ENCODE measurements around the gene RANBP1.
"Not testable (repeated sequence)": the region's sequence is repeated elsewhere in the genome, so short reads cannot be mapped to it uniquely, and the experiment has no call there.

RANBP1 gene

DNA sequence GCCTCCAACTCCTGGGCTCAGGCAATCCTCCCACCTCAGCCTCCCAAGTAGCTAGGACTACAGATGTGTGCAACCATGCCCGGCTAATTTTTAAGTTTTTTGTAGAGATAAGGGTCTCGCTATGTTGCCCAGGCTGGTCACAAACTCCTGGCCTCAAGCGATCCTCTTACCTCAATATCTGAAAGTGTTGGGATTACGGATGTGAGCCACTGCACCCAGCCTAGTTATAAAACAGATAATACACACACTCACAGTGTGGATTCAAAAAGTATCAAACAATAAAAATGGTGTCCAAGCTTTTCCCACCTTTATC lies 35.3 kb downstream of the RANBP1 start:
- DNase-seq (ENCODE audit: low read depth in 2 of 2) = no peak

DNA sequence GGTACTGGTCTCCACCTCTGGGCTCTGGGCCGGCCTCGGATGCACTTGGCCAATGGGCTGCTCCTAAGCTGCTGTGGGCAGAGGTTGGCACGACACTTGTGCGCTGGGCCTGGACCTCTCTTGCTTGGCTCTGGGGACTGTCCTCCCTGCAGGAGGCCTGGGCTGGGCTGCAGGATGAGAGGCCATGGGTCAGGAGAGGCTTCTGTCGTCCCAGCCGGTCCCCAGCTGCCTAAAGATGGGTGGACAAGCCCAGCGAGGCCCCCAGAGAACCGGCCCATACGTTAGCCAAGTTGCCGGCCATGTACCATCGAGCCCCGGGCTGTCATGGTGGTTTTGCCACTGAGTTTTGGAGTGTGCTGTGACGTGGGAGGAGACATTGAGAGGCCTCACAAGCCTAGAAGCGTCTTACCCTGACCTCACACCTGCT lies 36.6 kb downstream of the RANBP1 start:
- DNase-seq (ENCODE audit: low read depth in 2 of 2) = no peak

DNA sequence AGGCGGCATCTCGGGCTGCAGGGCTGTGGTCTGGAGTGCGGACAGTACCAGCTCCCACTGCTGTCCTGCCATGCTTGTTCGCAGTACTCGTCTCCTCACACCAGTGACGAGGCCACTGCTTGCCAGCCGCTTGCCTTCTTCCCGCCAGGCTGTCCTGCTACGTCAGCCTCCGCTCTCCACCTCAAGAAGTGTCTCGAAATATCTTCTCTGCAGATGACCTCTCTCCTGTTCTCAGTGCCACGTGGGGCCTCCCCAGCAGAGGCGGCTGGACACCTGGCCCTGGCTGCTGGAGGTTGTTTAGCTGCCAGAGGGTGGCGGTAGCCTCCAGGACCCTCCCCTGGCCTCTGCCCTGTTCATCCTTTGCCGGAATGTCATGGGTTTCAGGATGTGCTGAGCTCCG lies 38.0 kb downstream of the RANBP1 start:
- no peak for DNase-seq (ENCODE audit: low read depth in 2 of 2)

DNA sequence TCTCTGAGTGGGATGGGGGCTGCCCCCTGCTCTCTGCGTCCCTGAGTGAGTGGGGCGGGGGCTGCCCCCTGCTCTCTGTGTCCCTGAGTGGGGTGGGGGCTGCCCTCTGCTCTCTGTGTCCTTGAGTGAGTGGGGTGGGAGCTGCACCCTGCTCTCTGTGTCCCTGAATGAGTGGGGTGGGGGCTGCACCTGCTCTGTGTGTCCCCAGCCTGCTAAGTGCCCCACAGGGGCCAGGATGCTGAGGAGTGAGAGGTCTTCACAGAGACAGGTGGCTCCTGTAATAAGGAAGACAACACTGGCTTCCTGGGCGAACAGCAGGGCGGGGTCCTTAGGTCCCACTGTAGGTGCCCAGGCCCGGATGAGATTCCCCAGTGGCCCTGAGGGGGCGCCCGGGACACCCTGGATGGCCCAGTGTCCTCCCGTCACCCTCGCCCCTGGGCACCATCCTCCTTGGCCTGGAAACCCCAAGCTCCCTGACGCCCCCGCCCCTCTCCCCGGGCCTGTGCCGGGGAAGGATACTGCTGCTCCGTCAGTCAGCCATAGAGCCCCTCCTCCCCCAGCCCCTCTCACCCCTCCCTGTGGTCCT lies 38.8 kb downstream of the RANBP1 start:
- DNase-seq (ENCODE audit: low read depth in 2 of 2) = no peak

DNA sequence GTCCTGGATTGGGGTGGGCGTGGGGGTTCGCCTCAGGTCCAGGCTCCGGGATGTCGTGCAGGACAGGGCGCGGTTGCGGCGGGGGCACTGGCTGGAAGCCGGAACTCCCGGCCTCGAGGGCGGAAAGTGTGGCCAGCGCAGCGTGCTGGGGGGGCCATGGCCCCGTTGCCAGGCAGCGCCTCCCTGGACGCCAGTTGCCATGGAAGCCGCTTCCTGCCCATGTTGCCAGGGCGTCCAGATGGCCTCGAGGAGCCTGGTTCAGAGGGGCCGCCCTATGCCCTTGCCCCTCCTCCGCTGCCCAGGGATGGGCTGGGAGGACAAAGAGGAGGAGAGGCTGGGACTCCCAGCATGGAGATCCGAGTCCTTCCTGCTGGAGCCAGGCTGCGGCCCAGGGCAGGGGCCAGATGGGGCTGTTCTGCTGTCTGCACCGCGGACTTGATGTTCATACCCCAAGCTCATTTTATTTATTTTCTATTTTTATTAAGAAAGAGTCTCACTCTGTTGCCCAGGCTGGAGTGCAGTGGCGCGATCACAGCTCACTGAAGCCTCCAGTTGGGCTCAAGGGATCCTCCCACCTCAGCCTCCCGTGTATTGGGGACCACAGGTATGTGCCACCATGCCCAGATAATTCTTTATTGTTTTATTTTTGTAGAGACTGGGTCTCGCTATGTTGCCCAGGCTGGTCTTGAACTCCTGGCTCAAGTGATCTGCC lies 39.6 kb downstream of the RANBP1 start:
- no peak for DNase-seq (ENCODE audit: low read depth in 2 of 2)

DNA sequence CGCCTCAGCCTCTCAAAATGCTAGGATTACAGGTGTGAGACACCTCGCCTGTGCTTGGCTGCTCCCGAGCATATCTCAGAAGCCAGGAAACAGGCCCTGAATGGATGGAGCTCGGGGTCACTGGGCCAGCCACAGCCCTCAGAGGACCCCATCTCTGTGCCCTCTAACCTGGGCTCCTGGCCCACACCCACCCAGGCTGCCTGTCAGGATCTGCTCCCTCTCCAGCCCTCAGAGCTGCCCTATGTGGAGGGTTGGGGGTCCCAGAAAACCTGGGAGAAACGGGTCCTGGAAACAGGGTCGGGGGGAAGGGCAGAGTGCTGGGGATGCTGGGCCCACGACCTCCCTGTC lies 40.1 kb downstream of the RANBP1 start:
- no peak for DNase-seq (ENCODE audit: low read depth in 2 of 2)

DNA sequence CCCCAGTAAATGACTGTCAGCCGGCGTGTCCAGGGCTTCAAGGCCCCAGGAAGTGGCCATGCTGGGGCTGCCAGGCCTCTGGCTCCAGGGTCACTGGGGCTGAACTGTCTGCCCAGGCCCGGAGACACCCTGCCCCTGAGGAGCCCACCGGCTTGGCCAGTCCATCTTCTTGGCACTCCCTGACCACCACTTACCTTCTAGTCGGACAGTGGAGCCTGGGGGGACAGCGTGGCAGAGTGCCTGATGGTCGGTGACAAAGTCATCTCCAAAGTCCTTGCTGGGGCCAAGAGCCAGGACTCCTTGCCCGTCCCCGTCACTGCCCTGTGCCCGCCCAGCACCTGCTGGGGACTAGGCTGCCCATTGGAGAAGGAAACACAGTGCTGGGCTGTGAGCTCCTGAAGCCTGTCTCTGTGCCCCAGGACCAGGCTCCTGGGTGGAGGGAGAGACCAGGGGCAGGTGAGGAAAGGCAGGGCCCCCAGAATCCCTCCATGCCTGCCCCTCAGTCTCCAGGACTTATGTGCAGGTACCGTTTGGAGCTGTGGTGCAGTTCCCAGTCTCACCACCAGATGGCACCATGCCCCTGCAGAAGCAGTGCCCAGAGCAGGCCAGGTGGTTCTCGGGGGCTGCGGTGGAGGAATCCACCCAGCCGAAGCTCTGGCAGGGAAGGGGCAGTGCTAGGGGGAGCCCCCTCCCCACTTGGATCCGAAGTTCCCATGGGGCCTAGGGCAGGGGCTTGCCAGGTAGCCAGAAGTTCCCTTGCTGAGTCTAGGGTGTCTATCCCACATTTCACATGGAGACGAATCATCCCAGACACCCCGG lies 40.9 kb downstream of the RANBP1 start:
- peak; percentile 71 to 78 for DNase-seq (ENCODE audit: low read depth in 2 of 2)

DNA sequence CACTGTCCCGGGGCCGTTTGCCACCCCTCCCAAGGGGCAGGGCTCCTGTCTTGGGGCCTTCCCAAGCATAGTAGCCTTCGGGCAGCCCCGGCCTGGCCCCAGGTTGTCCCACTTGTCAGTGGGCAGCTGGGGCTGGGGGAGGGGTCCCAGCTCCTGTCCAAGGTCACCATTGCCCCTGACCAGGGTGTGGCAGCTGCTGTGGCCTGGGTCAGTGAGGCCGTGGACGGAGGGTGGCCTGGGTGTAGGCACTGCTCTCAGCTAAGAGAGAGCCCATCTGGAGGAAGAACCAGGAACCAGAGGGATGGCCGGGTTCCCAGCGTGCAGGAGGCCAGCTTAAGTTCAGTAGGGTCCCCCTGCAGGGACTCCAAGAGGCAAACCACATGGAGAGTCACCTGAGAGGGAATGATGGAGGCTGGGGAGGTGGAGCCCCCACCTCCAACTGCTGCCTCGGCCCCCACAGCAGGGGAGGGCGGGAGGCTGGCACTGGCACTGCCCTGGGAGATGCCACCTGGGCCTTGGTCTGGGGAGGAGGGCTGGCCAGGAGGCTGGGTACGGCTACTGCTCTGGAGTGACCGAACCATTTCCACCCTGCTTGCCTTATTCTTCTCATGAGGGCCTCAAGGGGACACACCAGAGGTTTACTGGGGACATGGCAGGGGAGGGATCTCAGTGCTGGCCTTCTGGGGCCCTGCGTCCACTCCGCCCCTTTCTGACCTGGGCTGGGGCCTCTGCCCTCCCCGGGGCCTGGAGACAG lies 41.7 kb downstream of the RANBP1 start:
- no peak for DNase-seq (ENCODE audit: low read depth in 2 of 2)

DNA sequence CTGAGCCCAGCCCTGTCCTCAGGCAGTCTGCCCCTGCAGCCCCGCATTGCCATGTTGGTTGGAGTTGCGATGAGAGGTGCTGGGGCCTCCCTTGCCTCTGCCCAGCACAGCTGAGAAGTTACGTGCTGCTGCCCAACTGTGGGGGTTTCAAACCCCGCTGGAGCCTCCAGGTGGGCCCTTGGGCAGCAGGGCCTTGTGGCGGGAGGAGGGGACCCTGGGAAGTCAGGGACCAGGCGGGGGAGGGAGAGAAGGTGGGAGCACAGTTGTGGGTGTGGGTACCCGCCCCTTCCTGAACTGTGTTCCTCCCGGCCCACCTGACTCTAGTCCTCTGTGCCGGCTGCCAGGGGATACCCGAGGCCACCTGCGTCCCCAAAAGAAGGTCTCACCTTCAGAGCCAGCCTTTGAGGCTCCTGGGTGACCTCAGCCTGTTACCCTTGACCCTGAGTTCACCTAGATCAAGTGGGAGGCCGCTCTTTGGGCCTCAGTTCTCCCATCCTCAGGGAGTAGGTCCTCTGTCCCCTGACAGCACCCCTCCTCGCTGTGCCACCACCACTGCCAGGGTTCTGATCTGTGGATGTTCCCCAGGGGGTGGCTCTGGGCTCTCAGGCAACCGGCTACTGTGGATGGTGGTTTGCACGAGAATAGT lies 42.6 kb downstream of the RANBP1 start:
- DNase-seq (ENCODE audit: low read depth in 2 of 2) = no peak

DNA sequence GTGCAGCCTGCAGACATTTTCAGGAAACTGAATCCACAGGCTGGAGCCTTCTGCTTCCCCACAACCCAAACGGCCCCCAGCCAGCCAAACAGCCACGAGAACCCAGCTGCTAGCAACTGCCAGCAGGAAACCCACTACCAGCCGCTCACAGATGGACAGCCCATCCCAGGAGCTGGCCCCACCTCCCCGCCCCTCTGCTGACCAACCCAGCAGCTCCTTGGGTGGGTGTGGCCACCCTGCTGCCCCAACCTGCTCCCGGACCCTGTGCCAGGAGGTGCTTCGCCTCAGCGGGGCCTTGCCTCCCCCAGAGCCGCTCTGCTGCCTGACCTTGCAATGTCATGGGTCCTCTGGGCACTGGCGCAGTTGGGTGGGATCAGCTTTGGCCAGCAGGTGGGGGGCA lies 43.2 kb downstream of the RANBP1 start:
- DNase-seq (ENCODE audit: low read depth in 2 of 2) = no peak

DNA sequence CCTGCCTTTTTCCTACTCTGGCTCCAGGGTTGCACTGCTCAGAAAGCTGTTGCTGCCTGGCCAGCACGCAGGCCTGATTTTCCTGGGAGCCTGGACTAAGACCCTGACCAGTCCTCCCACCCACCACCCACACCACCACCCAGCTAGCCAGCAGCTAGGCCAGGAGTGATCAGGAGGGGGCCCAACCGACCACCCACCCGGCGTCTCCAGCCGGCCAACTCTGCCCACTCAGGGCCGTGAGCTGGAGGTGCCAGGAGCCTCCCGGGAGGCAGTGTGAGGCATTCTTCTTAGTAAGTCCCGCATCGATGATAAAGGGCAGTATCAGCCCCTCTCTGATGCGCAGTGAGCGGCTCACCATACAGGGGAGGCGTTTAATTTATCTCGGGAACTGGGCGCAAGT lies 43.6 kb downstream of the RANBP1 start:
- not testable (repeated sequence) for DNase-seq (ENCODE audit: low read depth in 2 of 2)

DNA sequence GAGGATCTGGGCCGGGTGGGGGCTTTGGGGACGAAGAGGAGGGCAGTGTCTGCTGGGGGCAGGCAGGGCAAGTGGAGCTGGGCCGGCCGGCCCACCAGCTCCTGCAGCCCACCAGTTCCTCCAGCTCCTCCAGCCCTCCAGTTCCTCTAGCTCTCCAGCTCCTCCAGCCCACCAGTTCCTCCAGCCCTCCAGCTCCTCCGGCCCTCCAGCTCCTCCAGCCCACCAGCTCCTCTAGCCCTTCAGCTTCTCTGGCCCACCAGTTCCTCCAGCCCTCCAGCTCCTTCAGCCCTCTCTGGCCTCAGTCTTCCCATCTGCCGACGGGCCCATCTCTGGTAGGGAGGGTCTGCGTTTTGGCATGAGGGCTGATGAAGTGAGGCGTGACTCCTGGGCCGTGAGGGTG lies 44.1 kb downstream of the RANBP1 start:
- no peak for DNase-seq (ENCODE audit: low read depth in 2 of 2)

DNA sequence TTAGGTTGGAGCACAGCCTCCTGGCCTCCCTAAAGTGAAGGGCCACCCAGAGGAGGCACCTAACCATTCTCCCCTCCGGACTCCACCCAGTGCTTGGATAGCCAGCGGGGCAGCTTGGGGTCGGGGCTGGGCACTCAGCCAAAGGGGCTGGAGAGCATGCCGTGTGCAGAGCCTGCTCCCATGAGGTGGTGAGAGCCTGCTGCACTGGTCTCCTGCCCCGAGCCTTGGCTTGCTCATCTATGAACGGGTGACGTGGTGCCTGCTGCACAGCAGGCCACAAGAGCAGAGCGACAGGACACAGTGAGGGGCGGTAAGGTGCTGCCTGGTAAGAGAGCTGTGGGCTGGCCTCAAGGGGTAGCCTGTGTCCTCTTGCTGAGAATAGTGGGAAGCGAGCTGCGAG lies 49.0 kb downstream of the RANBP1 start:
- DNase-seq (ENCODE audit: low read depth in 2 of 2) = no peak

DNA sequence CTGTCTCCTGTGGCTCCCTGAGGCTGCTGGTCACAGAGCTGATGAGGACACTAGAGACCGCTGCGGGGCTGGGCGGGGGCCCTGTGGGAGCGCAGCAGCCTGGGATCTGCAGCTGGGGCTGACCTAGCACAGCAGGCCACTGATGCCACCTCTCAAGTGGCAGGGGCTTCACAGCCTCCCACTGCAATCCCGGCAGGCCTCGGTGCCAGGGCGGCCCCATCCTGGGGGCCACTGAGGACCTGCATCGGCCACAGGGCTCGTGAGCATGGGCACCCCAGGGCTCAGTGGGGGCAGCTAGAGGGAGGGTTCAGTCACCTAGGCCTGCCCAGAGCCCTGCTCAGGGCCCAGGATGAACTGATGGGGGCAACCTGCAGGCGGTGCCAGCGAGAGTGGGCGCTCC lies 49.5 kb downstream of the RANBP1 start:
- DNase-seq (ENCODE audit: low read depth in 2 of 2) = no peak

DNA sequence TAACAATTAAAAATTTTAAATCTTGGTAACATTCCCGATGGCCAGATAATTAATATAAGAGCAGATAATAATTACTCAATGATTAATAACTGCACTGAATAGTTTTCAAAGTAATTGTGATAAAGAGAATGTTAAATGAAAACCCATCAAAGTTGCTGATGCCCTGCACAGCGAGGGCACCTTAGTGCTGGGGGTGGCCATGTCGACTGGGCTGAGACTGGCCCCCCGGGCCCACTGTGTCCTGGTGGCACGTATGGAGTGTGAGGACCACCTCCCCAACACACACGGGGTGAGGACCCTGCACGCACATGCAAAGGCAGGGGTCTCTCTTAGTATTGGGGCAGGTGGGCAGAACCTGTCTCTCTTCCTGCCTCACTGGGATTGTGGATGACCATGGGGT lies 50.0 kb downstream of the RANBP1 start:
- no peak for DNase-seq (ENCODE audit: low read depth in 2 of 2)

DNA sequence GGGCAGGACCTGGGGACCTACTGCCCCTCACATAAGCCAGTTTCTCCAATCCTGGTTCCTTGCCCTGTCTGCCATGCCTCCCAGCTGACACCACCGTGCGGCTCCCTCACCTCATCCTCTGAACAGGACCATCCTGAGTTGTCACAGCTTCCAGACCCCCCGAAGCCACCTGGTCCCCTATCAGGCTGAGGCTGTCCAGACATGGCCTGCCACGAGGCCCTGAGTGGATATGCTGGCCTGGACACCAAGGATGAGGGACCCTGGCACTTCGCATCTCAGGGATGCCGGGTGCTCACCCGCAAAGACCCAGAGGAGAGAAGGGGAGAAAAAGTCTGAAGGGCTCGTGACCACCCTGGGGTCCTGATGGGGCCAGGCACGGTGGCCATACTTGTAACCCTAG lies 50.8 kb downstream of the RANBP1 start:
- DNase-seq (ENCODE audit: low read depth in 2 of 2) = no peak

DNA sequence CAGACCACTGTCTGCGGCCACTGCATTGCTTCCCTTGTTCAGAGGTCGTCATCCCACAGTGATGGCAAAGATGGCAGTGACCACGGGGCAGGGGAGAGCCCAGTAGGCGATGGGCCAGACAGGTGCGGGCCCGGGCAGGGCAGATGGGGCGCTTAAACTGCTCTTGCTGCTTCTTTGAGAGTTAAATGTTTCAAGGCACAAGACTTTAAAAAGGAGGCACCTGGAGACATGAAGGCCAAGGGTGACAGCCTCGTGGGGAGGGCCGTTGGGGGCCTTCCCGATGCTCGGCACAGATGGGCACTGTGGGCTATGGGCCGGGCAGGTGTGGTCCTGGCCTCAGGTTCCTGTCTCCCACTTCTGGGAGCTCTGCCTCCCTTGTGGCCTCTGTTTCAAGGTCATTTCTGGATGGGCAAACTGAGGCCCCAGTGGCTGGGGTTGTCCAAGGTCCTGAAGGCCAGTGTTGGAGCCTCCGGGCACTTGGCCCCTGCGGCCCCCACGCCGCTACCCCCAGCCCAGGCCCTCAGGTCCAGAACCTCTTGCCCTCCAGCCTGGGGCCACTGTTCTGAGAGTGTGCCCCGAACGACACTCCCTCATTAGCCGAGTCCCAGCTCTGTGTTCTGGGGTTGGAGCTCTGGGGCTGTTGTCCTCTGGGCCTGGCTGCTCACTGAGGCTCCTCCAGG lies 51.9 kb downstream of the RANBP1 start:
- DNase-seq (ENCODE audit: low read depth in 2 of 2) = no peak

DNA sequence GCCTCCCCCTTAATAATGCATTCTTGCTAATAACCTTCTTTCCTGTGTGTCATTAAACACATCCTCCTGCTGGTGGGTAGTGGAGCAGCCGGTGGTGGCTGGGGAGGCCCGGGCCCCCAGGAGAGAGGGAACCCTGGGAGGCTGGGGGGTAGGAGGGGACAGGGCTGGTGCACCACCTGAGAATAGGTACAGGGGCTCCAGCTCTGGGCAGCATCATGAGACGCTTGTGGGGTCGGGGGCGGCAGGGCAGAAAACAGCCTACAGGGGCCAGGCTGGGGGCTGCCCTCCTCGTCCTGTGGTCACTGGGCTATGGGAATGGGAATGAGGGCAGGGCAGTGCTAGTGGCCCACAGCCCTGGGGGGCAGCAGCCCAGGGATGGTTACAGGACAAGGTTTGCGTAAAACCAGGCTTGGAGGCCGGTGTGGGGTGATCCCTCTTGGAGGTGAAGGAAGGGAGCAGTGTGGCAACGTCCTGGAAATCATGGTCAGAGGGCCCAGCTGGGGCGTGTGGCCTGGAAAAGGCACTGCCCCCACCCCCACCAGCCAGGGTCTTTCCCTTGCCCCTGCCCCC lies 53.4 kb downstream of the RANBP1 start:
- DNase-seq (ENCODE audit: low read depth in 2 of 2) = no peak

DNA sequence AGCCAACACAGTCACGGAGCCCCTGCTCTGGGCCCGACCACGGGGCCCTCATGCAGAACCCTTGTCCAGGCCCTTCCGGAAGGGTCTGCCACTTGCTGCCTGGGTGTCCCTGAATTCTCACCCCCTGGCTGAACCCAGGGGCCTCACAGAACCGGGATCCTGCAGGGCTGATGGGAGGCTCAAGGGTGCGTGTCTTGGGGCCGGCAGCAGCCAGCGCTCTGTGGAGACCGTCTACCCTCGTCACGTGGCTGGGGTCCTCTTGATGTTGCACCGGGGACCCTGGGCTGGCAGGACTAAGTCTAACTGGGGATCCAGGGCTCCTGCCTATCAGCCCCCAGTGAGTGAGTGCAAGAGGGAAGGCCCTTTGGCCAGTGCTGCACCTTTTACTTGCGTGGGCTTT lies 54.3 kb downstream of the RANBP1 start:
- DNase-seq (ENCODE audit: low read depth in 2 of 2) = no peak

DNA sequence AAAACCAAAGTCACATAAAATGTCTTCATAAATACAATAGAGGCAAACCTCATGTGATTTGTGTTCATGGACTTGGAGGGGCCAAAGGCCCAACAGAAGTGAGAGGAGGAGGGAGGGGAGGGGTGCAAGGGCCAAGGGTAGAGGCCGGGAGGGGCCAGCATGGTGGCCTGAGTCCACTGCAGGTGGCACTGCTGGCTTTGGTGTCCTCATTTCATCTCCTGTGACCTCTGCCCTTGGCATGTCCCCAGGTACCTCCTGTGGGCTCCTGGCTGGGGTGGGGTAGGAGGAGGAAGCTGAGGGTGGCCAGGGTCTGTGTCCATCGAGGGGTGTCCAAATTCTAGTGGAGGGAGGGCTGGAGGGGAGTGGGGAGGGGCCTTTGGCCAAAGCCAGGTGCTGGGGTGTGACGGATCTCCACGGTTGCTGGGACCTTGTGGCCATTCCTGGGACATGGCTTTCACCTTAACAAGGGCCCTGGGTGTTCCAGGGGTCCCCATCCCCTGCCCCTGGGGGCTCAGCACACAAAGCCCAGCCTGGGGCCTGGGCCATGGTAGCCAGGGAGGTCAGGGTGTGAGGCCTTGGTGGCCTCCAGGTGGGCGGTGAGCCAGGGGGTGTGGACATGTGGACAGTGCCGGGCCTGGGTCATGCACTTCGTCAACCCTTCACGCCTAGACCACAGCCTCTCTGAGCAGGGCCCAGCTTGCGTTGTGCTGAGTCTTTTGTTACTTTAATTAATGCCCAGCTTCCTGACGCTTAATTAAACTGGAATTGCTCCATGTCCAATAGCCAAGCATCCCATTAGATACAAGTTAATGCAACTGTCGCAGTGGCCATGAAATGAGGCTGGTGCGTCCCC lies 55.6 kb downstream of the RANBP1 start:
- no peak for DNase-seq (ENCODE audit: low read depth in 2 of 2)

Measured in activated CD8-positive, alpha-beta memory T cell treated with anti-CD3 and anti-CD28 coated beads for 4 hours (primary cell).